Measurements from ENCODE around the gene DOP1A. TPM values are rescaled to one million over a fixed set of nuclear protein-coding genes. Genes with fewer than 3 reads are reported as not detected.
A peak's percentile ranks its signal among the peaks of the same experiment; 100 is the strongest.

DOP1A gene
- total and polyA plus RNA-seq, 2 of the 13 experiments (the other 11 are each of a cell fraction or from before 2014, with no cell fraction given) = 5.2 to 16.7 TPM

- peak overlapping the region; percentile 93 for H2AFZ ChIP-seq (ENCODE audit: low read length)
- DNase-seq (ENCODE audit: low spot score) = no peak
- ChIA-PET CTCF (ENCODE audit: low intra/inter-chr PET ratio, low total read pairs) (interaction anchor here (2.0 kb wide), 1 partner anchor 146 kb away, joined by 19 read pairs; no protein-coding TSS in a partner anchor), POLR2A (interaction anchor here (1.5 to 2.2 kb wide), 3 partner anchors 9 to 821 kb away, joined by 4 to 21 read pairs (median 7); partner anchors contain the start of genes IBTK, PGM3 and RWDD2A)
- FAIRE-seq = no peak
- 2% methylated on average over 6 of the region's 6 CpGs for WGBS (ENCODE audit: low lambda C conversion rate)
- in situ Hi-C loops (cut with HindIII; ENCODE audit: extremely low pct_ligation_motif_present, low pct_unique_long_range_greater_than_20kb) (loop anchor here (5.0 to 25.0 kb wide), 4 partner anchors 149 to 821 kb away; partner anchors contain the start of genes IBTK and PRSS35), intact Hi-C loops (cut with micrococcal nuclease; ENCODE audit: unreplicated experiment) (loop anchor here (5.0 kb wide), 2 partner anchors 444 to 821 kb away; partner anchors contain the start of genes IBTK and PRSS35)
- peak overlapping the region; percentile 89 for H3K4me2 ChIP-seq (ENCODE audit: low read depth, low read length)
- H3K27me3 ChIP-seq (ENCODE audit: control insufficient read depth in 1 of 2, insufficient read depth in 2 of 2, low read length in 2 of 2) = no peaks in the 10 kb centered on the region; a peak in 1 of 5 replicates
- H3K79me2 ChIP-seq (ENCODE audit: insufficient read depth, low read length) = peaks cover 26% of the 10 kb centered on the region
- peak overlapping the region; percentile 79 to 87 (median 86) for H3K4me3 ChIP-seq (replicated peaks in 1 of 3; ENCODE audit: insufficient read depth in 1 of 3, low read depth in 2 of 3, low read length in 3 of 3)
- peak overlapping the region; percentile 85 for H3K27ac ChIP-seq (ENCODE audit: extremely low read length, insufficient read depth, low read length)
- no peaks in the 10 kb centered on the region for H4K20me1 ChIP-seq (ENCODE audit: insufficient read depth, low read length)
- TF ChIP-seq, protein P1, sequence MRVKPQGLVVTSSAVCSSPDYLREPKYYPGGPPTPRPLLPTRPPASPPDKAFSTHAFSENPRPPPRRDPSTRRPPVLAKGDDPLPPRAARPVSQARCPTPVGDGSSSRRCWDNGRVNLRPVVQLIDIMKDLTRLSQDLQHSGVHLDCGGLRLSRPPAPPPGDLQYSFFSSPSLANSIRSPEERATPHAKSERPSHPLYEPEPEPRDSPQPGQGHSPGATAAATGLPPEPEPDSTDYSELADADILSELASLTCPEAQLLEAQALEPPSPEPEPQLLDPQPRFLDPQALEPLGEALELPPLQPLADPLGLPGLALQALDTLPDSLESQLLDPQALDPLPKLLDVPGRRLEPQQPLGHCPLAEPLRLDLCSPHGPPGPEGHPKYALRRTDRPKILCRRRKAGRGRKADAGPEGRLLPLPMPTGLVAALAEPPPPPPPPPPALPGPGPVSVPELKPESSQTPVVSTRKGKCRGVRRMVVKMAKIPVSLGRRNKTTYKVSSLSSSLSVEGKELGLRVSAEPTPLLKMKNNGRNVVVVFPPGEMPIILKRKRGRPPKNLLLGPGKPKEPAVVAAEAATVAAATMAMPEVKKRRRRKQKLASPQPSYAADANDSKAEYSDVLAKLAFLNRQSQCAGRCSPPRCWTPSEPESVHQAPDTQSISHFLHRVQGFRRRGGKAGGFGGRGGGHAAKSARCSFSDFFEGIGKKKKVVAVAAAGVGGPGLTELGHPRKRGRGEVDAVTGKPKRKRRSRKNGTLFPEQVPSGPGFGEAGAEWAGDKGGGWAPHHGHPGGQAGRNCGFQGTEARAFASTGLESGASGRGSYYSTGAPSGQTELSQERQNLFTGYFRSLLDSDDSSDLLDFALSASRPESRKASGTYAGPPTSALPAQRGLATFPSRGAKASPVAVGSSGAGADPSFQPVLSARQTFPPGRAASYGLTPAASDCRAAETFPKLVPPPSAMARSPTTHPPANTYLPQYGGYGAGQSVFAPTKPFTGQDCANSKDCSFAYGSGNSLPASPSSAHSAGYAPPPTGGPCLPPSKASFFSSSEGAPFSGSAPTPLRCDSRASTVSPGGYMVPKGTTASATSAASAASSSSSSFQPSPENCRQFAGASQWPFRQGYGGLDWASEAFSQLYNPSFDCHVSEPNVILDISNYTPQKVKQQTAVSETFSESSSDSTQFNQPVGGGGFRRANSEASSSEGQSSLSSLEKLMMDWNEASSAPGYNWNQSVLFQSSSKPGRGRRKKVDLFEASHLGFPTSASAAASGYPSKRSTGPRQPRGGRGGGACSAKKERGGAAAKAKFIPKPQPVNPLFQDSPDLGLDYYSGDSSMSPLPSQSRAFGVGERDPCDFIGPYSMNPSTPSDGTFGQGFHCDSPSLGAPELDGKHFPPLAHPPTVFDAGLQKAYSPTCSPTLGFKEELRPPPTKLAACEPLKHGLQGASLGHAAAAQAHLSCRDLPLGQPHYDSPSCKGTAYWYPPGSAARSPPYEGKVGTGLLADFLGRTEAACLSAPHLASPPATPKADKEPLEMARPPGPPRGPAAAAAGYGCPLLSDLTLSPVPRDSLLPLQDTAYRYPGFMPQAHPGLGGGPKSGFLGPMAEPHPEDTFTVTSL (CRISPR knock-in tag; IDR thresholded peaks at IDR 0.05; ENCODE audit: borderline replicate concordance) = 0 out of 2 replicates have a peak, but pooled peaks have one; percentile 6
- no peak for TF ChIP-seq CEBPB (IDR thresholded peaks at IDR 0.05; ENCODE audit: borderline replicate concordance, low read depth, low read length)
- no peaks in the 10 kb centered on the region for H3K36me3 ChIP-seq (replicated peaks in 1 of 2; ENCODE audit: control insufficient read depth in 1 of 2, insufficient read depth in 2 of 2, low read length in 2 of 2)
- peaks cover 27% of the 10 kb centered on the region for H3K4me1 ChIP-seq (ENCODE audit: insufficient read depth, low read length)
- BruUV-seq (replicated peaks) = no TSS peak
- no peak for ATAC-seq
- H3K9me3 ChIP-seq (ENCODE audit: low read length) = no peaks in the 10 kb centered on the region
- peak overlapping the region; percentile 80 for H3K9ac ChIP-seq (ENCODE audit: insufficient read depth, low read depth, low read length)
Measured at GRCh38 chr6:83068616-83069015, 1.1 kb downstream of the DOP1A start.
